T1000 (cell line): ENCODE results near the gene HSPA1L.
"Not testable (repeated sequence)": the region's sequence is repeated elsewhere in the genome, so short reads cannot be mapped to it uniquely, and the experiment has no call there.

Source experiments
- DNase-seq: peaks from one replicate; lab custom pipeline; 2025; ENCODE audit warnings: mixed read lengths; lab: John Stamatoyannopoulos, UW

Gene HSPA1L

GRCh38 chr6:31813465-31813849, 1.6 kb downstream of the HSPA1L start:
- no peak for DNase-seq

GRCh38 chr6:31811645-31812044, 3.4 kb downstream of the HSPA1L start:
- no peak for DNase-seq

- DNase-seq: not testable (repeated sequence)
These were observed 6.5 kb downstream of the HSPA1L start for GRCh38 chr6:31808599-31808998.

- DNase-seq: peak; percentile 96
These were observed 8.4 kb downstream of the HSPA1L start, which contains the start of gene LSM2 for GRCh38 chr6:31806470-31807272. TSS of gene LSM2 (minus strand) at chr6:31806966. CDS start at chr6:31806757, 209 bp downstream.

GRCh38 chr6:31805939-31806469, 9.1 kb downstream of the HSPA1L start:
- DNase-seq: no peak

- DNase-seq: not testable (repeated sequence)
These were observed 13.8 kb downstream of the HSPA1L start for GRCh38 chr6:31801031-31801927.

GRCh38 chr6:31799781-31800180, 15.3 kb downstream of the HSPA1L start:
- DNase-seq: no peak

- DNase-seq: no peak
These were observed 17.5 kb downstream of the HSPA1L start for GRCh38 chr6:31797588-31797987.

- DNase-seq: no peak
These were observed 18.1 kb downstream of the HSPA1L start for GRCh38 chr6:31796993-31797385.

GRCh38 chr6:31795616-31796298, 19.3 kb downstream of the HSPA1L start, which contains the start of gene VARS1:
TSS of gene VARS1 (minus strand) at chr6:31795752. CDS start at chr6:31795217, 535 bp downstream.
- peak; percentile 82 for DNase-seq

- DNase-seq: peak; percentile 55
These were observed 20.0 kb downstream of the HSPA1L start for GRCh38 chr6:31794866-31795615.

GRCh38 chr6:31794294-31794865, 20.7 kb downstream of the HSPA1L start:
- no peak for DNase-seq

GRCh38 chr6:31793927-31794245, 21.2 kb downstream of the HSPA1L start:
- not testable (repeated sequence) for DNase-seq

GRCh38 chr6:31792761-31793171, 22.3 kb downstream of the HSPA1L start:
- DNase-seq: no peak

- DNase-seq: no peak
These were observed 23.1 kb downstream of the HSPA1L start for GRCh38 chr6:31792090-31792374.

GRCh38 chr6:31791324-31792089, 23.6 kb downstream of the HSPA1L start:
- DNase-seq: no peak

- no peak for DNase-seq
These were observed 29.6 kb downstream of the HSPA1L start for GRCh38 chr6:31785475-31785874.

GRCh38 chr6:31784098-31784925, 30.8 kb downstream of the HSPA1L start:
- no peak for DNase-seq

- DNase-seq: no peak
These were observed 32.8 kb downstream of the HSPA1L start for GRCh38 chr6:31782126-31782855.
